Measurements from ENCODE around the gene SAV1.
A peak's percentile ranks its signal among the peaks of the same experiment; 100 is the strongest.

The SAV1 gene

GRCh38 chr14:50649691-50650090 is 18.4 kb downstream of the SAV1 start:
- TF ChIP-seq CTCF (IDR thresholded peaks at IDR 0.05; ENCODE audit: low read length) (no peak; the same call in 1 of the 2 replicates), EZH2 (IDR thresholded peaks at IDR 0.05; ENCODE audit: borderline replicate concordance, low read length) (no peak)
- peaks cover 2% of the 10 kb centered on the region; the same call in 1 of the 2 replicates for H3K36me3 ChIP-seq (ENCODE audit: insufficient read depth, low read length)
- peak overlapping the region; percentile 96 for H3K27ac ChIP-seq (ENCODE audit: low read depth, low read length, poor library complexity, severe bottlenecking)
- peak overlapping the region; percentile 48 for H3K9ac ChIP-seq (ENCODE audit: low read length)
- no peaks in the 10 kb centered on the region for H3K9me2 ChIP-seq (ENCODE audit: low read depth, low read length)
- no peaks in the 10 kb centered on the region for H4K20me1 ChIP-seq (ENCODE audit: insufficient read depth, low read length)
- no peak overlapping the region for H2AFZ ChIP-seq (ENCODE audit: low read length)
- H3K4me2 ChIP-seq (ENCODE audit: low read length): peak overlapping the region; percentile 54
- H3K4me3 ChIP-seq (ENCODE audit: low read depth, low read length, poor library complexity, severe bottlenecking): peak overlapping the region; percentile 34
- peaks cover 78% of the 10 kb centered on the region for H3K4me1 ChIP-seq (ENCODE audit: insufficient read depth, low read length, severe bottlenecking)
- peaks cover 17% of the 10 kb centered on the region for H3K79me2 ChIP-seq (ENCODE audit: insufficient read depth, low read length)
- H3K27me3 ChIP-seq (ENCODE audit: insufficient read depth, low read length): no peaks in the 10 kb centered on the region
- H3K9me3 ChIP-seq (ENCODE audit: low read length): no peaks in the 10 kb centered on the region
- no peaks in the 10 kb centered on the region for H3F3A ChIP-seq (ENCODE audit: insufficient read depth, low read length)

- no peak overlapping the region for H2AFZ ChIP-seq (ENCODE audit: low read length)
- peaks cover 67% of the 10 kb centered on the region for H3K4me1 ChIP-seq (ENCODE audit: insufficient read depth, low read length, severe bottlenecking)
- peak overlapping the region; percentile 96 for H3K27ac ChIP-seq (ENCODE audit: low read depth, low read length, poor library complexity, severe bottlenecking)
- no peaks in the 10 kb centered on the region for H3F3A ChIP-seq (ENCODE audit: insufficient read depth, low read length)
- H4K20me1 ChIP-seq (ENCODE audit: insufficient read depth, low read length): no peaks in the 10 kb centered on the region
- H3K36me3 ChIP-seq (ENCODE audit: insufficient read depth, low read length): peaks cover 21% of the 10 kb centered on the region
- H3K9ac ChIP-seq (ENCODE audit: low read length): peak overlapping the region; percentile 62
- H3K79me2 ChIP-seq (ENCODE audit: insufficient read depth, low read length): peaks cover 11% of the 10 kb centered on the region; the same call in 1 of the 2 replicates
- TF ChIP-seq EZH2 (IDR thresholded peaks at IDR 0.05; ENCODE audit: borderline replicate concordance, low read length): no peak
- no peak for TF ChIP-seq CTCF (IDR thresholded peaks at IDR 0.05; ENCODE audit: low read length)
- no peaks in the 10 kb centered on the region for H3K9me2 ChIP-seq (ENCODE audit: low read depth, low read length)
- peak overlapping the region; percentile 50 for H3K4me3 ChIP-seq (ENCODE audit: low read depth, low read length, poor library complexity, severe bottlenecking)
- peak overlapping the region; percentile 74 for H3K4me2 ChIP-seq (ENCODE audit: low read length)
- H3K9me3 ChIP-seq (ENCODE audit: low read length): no peaks in the 10 kb centered on the region
- no peaks in the 10 kb centered on the region for H3K27me3 ChIP-seq (ENCODE audit: insufficient read depth, low read length)
Measured at GRCh38 chr14:50647753-50648152, 20.4 kb downstream of the SAV1 start.

GRCh38 chr14:50647282-50647681 is 20.8 kb downstream of the SAV1 start:
- Histone ChIP-seq H3K27ac (ENCODE audit: low read depth, low read length, poor library complexity, severe bottlenecking) (peak overlapping the region; percentile 96), H3K36me3 (ENCODE audit: insufficient read depth, low read length) (peaks cover 26% of the 10 kb centered on the region), H3K27me3 (ENCODE audit: insufficient read depth, low read length) (no peaks in the 10 kb centered on the region), H3K9me3 (ENCODE audit: low read length) (no peaks in the 10 kb centered on the region), H3F3A (ENCODE audit: insufficient read depth, low read length) (no peaks in the 10 kb centered on the region), H4K20me1 (ENCODE audit: insufficient read depth, low read length) (no peaks in the 10 kb centered on the region), H3K4me3 (ENCODE audit: low read depth, low read length, poor library complexity, severe bottlenecking) (peak overlapping the region; percentile 50), H3K79me2 (ENCODE audit: insufficient read depth, low read length) (peaks cover 11% of the 10 kb centered on the region; the same call in 1 of the 2 replicates), H2AFZ (ENCODE audit: low read length) (0 out of 2 replicates have a peak overlapping the region, but pooled peaks have one; percentile 3), H3K4me1 (ENCODE audit: insufficient read depth, low read length, severe bottlenecking) (peaks cover 62% of the 10 kb centered on the region), H3K4me2 (ENCODE audit: low read length) (peak overlapping the region; percentile 74), H3K9me2 (ENCODE audit: low read depth, low read length) (no peaks in the 10 kb centered on the region), H3K9ac (ENCODE audit: low read length) (peak overlapping the region; percentile 62)
- TF ChIP-seq CTCF (IDR thresholded peaks at IDR 0.05; ENCODE audit: low read length) (no peak), EZH2 (IDR thresholded peaks at IDR 0.05; ENCODE audit: borderline replicate concordance, low read length) (no peak)
